GM12891 (cell line): ENCODE measurements around the gene KIAA0825.

ENCODE experiments used
- POLR2A ChIP-seq: IDR thresholded peaks from 2 replicates; pipeline ENCODE4 v1.6.1; 2011; ENCODE audit warnings: low read depth, low read length, control low read depth
- POLR2AphosphoS5 ChIP-seq: IDR thresholded peaks from 2 replicates; pipeline ENCODE4 v1.6.1; 2011; ENCODE audit warnings: low read depth, low read length, control low read depth
- TAF1 ChIP-seq: IDR thresholded peaks from 2 replicates; pipeline ENCODE4 v1.6.1; 2011; ENCODE audit warnings: low read depth, low read length, control low read depth

DNA sequence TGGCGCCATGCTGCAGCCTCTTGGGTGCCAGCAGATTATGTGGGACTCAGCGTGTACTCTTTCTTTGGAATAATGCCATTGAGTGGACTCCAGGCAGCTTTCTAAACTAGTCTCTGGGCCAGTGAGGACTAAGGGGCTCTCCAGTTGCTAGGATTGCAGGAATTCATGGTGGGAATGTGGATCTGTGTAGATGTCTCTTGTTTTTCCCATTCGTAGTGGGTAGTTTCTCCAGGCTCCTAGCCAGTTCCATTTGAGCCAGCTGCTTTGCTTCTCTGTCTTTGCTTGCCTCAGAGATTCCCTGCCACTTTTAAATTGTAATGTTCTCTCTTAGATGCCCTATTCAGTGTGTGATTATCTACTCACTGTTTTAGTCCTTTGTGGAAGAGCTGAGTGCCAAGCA is 42.7 kb upstream of the KIAA0825 start:
- no peak for TF ChIP-seq POLR2A
- TF ChIP-seq POLR2AphosphoS5, result no peak
- TF ChIP-seq TAF1, result no peak
